K562 (cell line): Measurements from ENCODE around the gene STK32C. TPM values are rescaled to one million over a fixed set of nuclear protein-coding genes. Genes with fewer than 3 reads are reported as not detected.

ENCODE experiments used
- ATAC-seq: fragments of 200-7000 bp; cut with Tn5 transposase; 3 replicates; pipeline ENCODE4 v1.9.1; 2020; ENCODE audit warnings: moderate library complexity
- BruUV-seq: library from RNA; stranded (reverse); fragments of 400-500 nt; replicated peaks from 2 replicates; lab custom pipeline; 2021; lab: Mats Ljungman, UMichigan
- CTCF ChIA-PET: fragments of 300-600 bp; formaldehyde crosslinking; extraction: SDS; loops from one replicate; lab custom pipeline; 2021; ENCODE audit warnings: low intra/inter-chr PET ratio; lab: Yijun Ruan, JAX
- POLR2A ChIA-PET: fragments of 300-600, 350-650 bp; sonication (Branson Sonifier 250); formaldehyde crosslinking; extraction: SDS; loops from one replicate; lab custom pipeline; 2021; ENCODE audit warnings: antibody characterized with exemption, inconsistent platforms; lab: Yijun Ruan, JAX
- DNase-seq, 4 experiments: peaks; one replicate each; pipeline versions ENCODE4 v3.0.0 to v3.0.0-alpha.2; 2011 to 2018; ENCODE audit warnings: low spot score in 3 of 4, mixed read lengths in 3 of 4; ENCODE audit errors: extremely low read depth in 1 of 4
- FAIRE-seq: peaks from 2 replicates; lab custom pipeline; 2011; peaks lifted over from hg19 to GRCh38; lab: Jason Lieb, UNC
- H2AFZ ChIP-seq: 2 replicates; pipeline ENCODE4 v1.6.0; 2011; ENCODE audit warnings: low read depth, low read length, control low read depth, inconsistent platforms
- H3K27ac ChIP-seq: fragments of 200-600 bp; 3 replicates; pipeline ENCODE4 v1.8.0; 2011; ENCODE audit warnings: low read depth, mild to moderate bottlenecking, control low read depth, inconsistent platforms, low read length, moderate library complexity, mixed read lengths; ENCODE audit errors: extremely low read depth
- H3K27me3 ChIP-seq, 2 experiments: fragments of 300-600 bp in 1 of 2; 2 replicates in 1 of 2; 3 replicates in 1 of 2; pipeline versions ENCODE4 v1.6.0 to v1.8.0; 2011; ENCODE audit warnings: inconsistent platforms in 2 of 2, low read length in 2 of 2, mild to moderate bottlenecking in 1 of 2, mixed read lengths in 1 of 2, moderate library complexity in 1 of 2; ENCODE audit not compliant: control insufficient read depth in 2 of 2, insufficient read depth in 2 of 2
- H3K36me3 ChIP-seq: fragments of 300-600 bp; 3 replicates; pipeline ENCODE4 v1.8.0; 2011; ENCODE audit warnings: mild to moderate bottlenecking, low read length, inconsistent platforms; ENCODE audit not compliant: control insufficient read depth, insufficient read depth
- H3K4me1 ChIP-seq, 2 experiments: fragments of 200-600 bp in 1 of 2; replicated peaks in 1 of 2; 2 replicates in 1 of 2; 3 replicates in 1 of 2; pipeline versions ENCODE4 v1.5.1 to v1.8.0; 2011; ENCODE audit warnings: inconsistent platforms in 2 of 2, low read length in 2 of 2, mild to moderate bottlenecking in 1 of 2, mixed read lengths in 1 of 2, moderate library complexity in 1 of 2; ENCODE audit not compliant: control insufficient read depth in 2 of 2, insufficient read depth in 2 of 2
- H3K4me2 ChIP-seq: 2 replicates; pipeline ENCODE4 v1.6.1; 2011; ENCODE audit warnings: low read length, control low read depth, inconsistent platforms, mixed read lengths; ENCODE audit not compliant: insufficient read depth
- H3K4me3 ChIP-seq: fragments of 200-600 bp; sonication (generic), shearing (Covaris generic); 2 replicates; pipeline ENCODE4 v1.5.1; 2016; ENCODE audit warnings: control low read depth, inconsistent platforms
- H3K79me2 ChIP-seq: fragments of 200-600 bp; 3 replicates; pipeline ENCODE4 v1.8.0; 2011; ENCODE audit warnings: low read length, inconsistent platforms; ENCODE audit not compliant: control insufficient read depth, insufficient read depth
- H3K9ac ChIP-seq, 2 experiments: 2 replicates each; pipeline versions ENCODE4 v1.6.0 to v1.6.1; 2011; ENCODE audit warnings: low read depth in 2 of 2, low read length in 2 of 2, control low read depth in 1 of 2, inconsistent platforms in 1 of 2, mild to moderate bottlenecking in 1 of 2, mixed read lengths in 1 of 2; ENCODE audit not compliant: insufficient read depth in 1 of 2
- H3K9me1 ChIP-seq: one replicate; pipeline ENCODE4 v1.6.0; 2011; ENCODE audit warnings: inconsistent platforms, mild to moderate bottlenecking, low read length, moderate library complexity; ENCODE audit not compliant: control insufficient read depth, insufficient read depth
- H3K9me3 ChIP-seq: replicated peaks from 2 replicates; pipeline ENCODE4 v1.5.1; 2011; ENCODE audit warnings: low read depth, low read length, inconsistent platforms; ENCODE audit not compliant: control insufficient read depth, insufficient read depth
- H4K20me1 ChIP-seq: replicated peaks from 2 replicates; pipeline ENCODE4 v1.6.1; 2011; ENCODE audit warnings: low read length, inconsistent platforms, mixed read lengths; ENCODE audit not compliant: control insufficient read depth, insufficient read depth
- BHLHE40 ChIP-seq: IDR thresholded peaks from 2 replicates; pipeline ENCODE4 v1.6.1; 2011; ENCODE audit warnings: low read length, improper control_type of control experiment
- CTCF ChIP-seq, 3 experiments: IDR thresholded peaks in 2 of 3; conservative IDR thresholded peaks in 1 of 3; 2 replicates each; pipeline ENCODE4 v1.5.1; 2011 to 2012; ENCODE audit warnings: low read length in 3 of 3, mild to moderate bottlenecking in 3 of 3, control low read depth in 2 of 3, improper control_type of control experiment in 1 of 3, inconsistent platforms in 1 of 3, low read depth in 1 of 3, mixed read lengths in 1 of 3, moderate library complexity in 1 of 3; ENCODE audit not compliant: insufficient read depth in 2 of 3
- CUX1 ChIP-seq: fragments of 200-800 bp; sonication (Bioruptor generic); IDR thresholded peaks from 2 replicates; pipeline ENCODE4 v1.6.1; 2016; ENCODE audit warnings: missing genetic modification characterization, missing compliant biosample characterization
- EGR1 ChIP-seq: fragments of 450-650 bp; conservative IDR thresholded peaks from 2 replicates; pipeline ENCODE4 v1.6.1; 2017; ENCODE audit warnings: mild to moderate bottlenecking
- ETV6 ChIP-seq, 3 experiments: fragments of 150-350 bp in 1 of 3; sonication (generic) in 1 of 3; formaldehyde crosslinking in 1 of 3; IDR thresholded peaks; 2 replicates each; pipeline versions ENCODE4 v1.6.1 to v1.8.0; 2014 to 2022; ENCODE audit warnings: borderline replicate concordance in 2 of 3, low read depth in 2 of 3, antibody characterized with exemption in 1 of 3, low read length in 1 of 3, mild to moderate bottlenecking in 1 of 3, missing genetic modification reagents in 1 of 3
- JUNB ChIP-seq: fragments of 450-650 bp; formaldehyde crosslinking; conservative IDR thresholded peaks from 2 replicates; pipeline ENCODE4 v1.4.0; 2020; ENCODE audit warnings: mild to moderate bottlenecking
- PRDM10 ChIP-seq: fragments of 450-650 bp; IDR thresholded peaks from 2 replicates; pipeline ENCODE4 v1.6.1; 2018; ENCODE audit not compliant: partially characterized antibody
- RBFOX2 ChIP-seq: fragments of 200-400 bp; formaldehyde crosslinking; IDR thresholded peaks from 2 replicates; pipeline ENCODE4 v1.6.1; 2017; ENCODE audit warnings: low read depth, mild to moderate bottlenecking, low read length, moderate library complexity
- TEAD2 ChIP-seq: fragments of 450-650 bp; IDR thresholded peaks from 2 replicates; pipeline ENCODE4 v1.6.1; 2016; ENCODE audit warnings: missing genetic modification characterization, control low read depth, missing compliant biosample characterization
- WGBS: fragments of 100-300 bp; shearing (Covaris generic); methylation state at CpG from one replicate; pipeline ENCODE4 v1.1.6; 2016; ENCODE audit warnings: low coverage, mixed read lengths; ENCODE audit not compliant: insufficient coverage; ENCODE audit errors: missing lambda C conversion rate; 5-methylcytosine and 5-hydroxymethylcytosine counted together
- in situ Hi-C: fragments of 300-500 bp; cut with MboI; formaldehyde crosslinking; loops from 4 replicates; pipeline ENCODE4 v1.15.0; 2018; ENCODE audit warnings: inconsistent platforms, mixed read lengths
- intact Hi-C: fragments of 100-400 bp; cut with micrococcal nuclease; formaldehyde crosslinking; loops from 2 replicates; pipeline ENCODE4 v1.14.2; 2022
- polyA plus RNA-seq, 8 experiments: library from polyadenylated mRNA; depleted of rRNA in 4 of 8; stranded (reverse) in 5 of 8; unstranded in 3 of 8; fragments of >200 nt; fragmentation: Nextera tagmentation in 2 of 8; fragmentation: Illumina TruSeq in 1 of 8; extraction: Ambion mirVana in 2 of 8; extraction: Trizol in 1 of 8; gene quantifications; 2 replicates each; pipeline versions ENCODE4 v1.2.1 to v1.2.3, GENCODE V29; 2011 to 2014; ENCODE audit warnings: inconsistent platforms in 1 of 8, missing spikeins in 1 of 8
- total RNA-seq, 7 experiments: library from RNA; depleted of rRNA in 6 of 7; stranded (reverse); fragments of >200 nt in 6 of 7; fragmentation: Illumina TruSeq in 2 of 7; extraction: Trizol in 2 of 7; gene quantifications; 2 replicates each; pipeline versions ENCODE4 v1.2.1 to v1.2.3, GENCODE V29; 2011 to 2021; ENCODE audit warnings: low replicate concordance in 1 of 7

STK32C gene
- total and polyA plus RNA-seq, 9 of the 15 experiments (the other 6 are each of a cell fraction or from before 2014, with no cell fraction given): 1.5 to 20.9 (median 6.5) TPM

- DNase-seq (peak in 2 of 4 experiments; percentile 14 to 16), ATAC-seq (no peak), FAIRE-seq (no peak)
- H3K79me2 ChIP-seq: no peaks in the 10 kb centered on the region
- no peak overlapping the region for H3K4me3 ChIP-seq
- peaks cover 0 to 25% of the 10 kb centered on the region in 2 experiments; a peak in 2 of 5 replicates for H3K4me1 ChIP-seq
- no peak overlapping the region for H3K4me2 ChIP-seq
- ChIA-PET POLR2A (interaction anchor here (0.5 kb wide), 1 partner anchor 447 kb away, joined by 3 read pairs; no protein-coding TSS in a partner anchor), CTCF (no interaction called here)
- H3K27ac ChIP-seq: no peak overlapping the region
- H4K20me1 ChIP-seq: no peaks in the 10 kb centered on the region
- H3K27me3 ChIP-seq: peaks cover 2 to 38% of the 10 kb centered on the region in 2 experiments; a peak in 3 of 5 replicates
- intact Hi-C loops: no loop called here
- H3K36me3 ChIP-seq: no peaks in the 10 kb centered on the region
- no peak overlapping the region for H3K9ac ChIP-seq
- WGBS: 27% methylated on average over 31 of the region's 35 CpGs
- no peak overlapping the region for H2AFZ ChIP-seq
- no TSS peak for BruUV-seq
- in situ Hi-C loops: no loop called here
- no peaks in the 10 kb centered on the region for H3K9me1 ChIP-seq
- no peaks in the 10 kb centered on the region for H3K9me3 ChIP-seq
- TF ChIP-seq EGR1 (peak; percentile 64), JUNB (CRISPR knock-in tag) (no peak), RBFOX2 (no peak), CTCF (IDR thresholded peaks at IDR 0.05 in 2 of 3, conservative IDR thresholded peaks at IDR 0.05 in 1 of 3; ENCODE audit: insufficient read depth in 2 of 3, low read depth in 1 of 3, low read length in 3 of 3) (peak; percentile 4 to 25 (median 21); a peak in 2 of 6 replicates), PRDM10 (no peak), TEAD2 (tag) (no peak), CUX1 (no peak), BHLHE40 (peak; percentile 49), ETV6 (IDR thresholded peaks at IDR 0.05; ENCODE audit: borderline replicate concordance in 1 of 2, low read depth in 2 of 2, low read length in 1 of 2) (no peak), ETV6 (CRISPR knock-in tag; IDR thresholded peaks at IDR 0.05; ENCODE audit: borderline replicate concordance) (no peak)
Measured at GRCh38 chr10:132184816-132185593, 122.7 kb downstream of the STK32C start.
